Spleen (tissue), 7 donors: Measurements from ENCODE around the gene SAE1.

ENCODE experiments used
- POLR2A ChIP-seq, 3 donors: fragments of 450-650 bp; IDR thresholded peaks; one replicate each; pipeline ENCODE4 v1.5.1; 2017; ENCODE audit warnings: antibody characterized with exemption in 3 of 3, mild to moderate bottlenecking in 1 of 3
- TF ChIP-seq, protein P1 (sequence below), 11 experiments: fragments of 200-600 bp in 7 of 11; fragments of 450-650 bp in 4 of 11; sonication (generic) in 4 of 11; IDR thresholded peaks in 8 of 11; conservative IDR thresholded peaks in 3 of 11; 1 replicate in 7 of 11; 2 replicates in 4 of 11; pipeline versions ENCODE4 v1.4.0 to v1.8.0; 2016 to 2021; ENCODE audit warnings: antibody characterized with exemption in 11 of 11, inconsistent platforms in 4 of 11, mild to moderate bottlenecking in 1 of 11
- donor health status: DM: no; HTN: no; CAD: no; lungs with moderate emphysema.
- donor health status: DM: no; HTN: no; CAD: no.
- donor health status: DM: no; HTN: no; CAD: no.

DNA sequence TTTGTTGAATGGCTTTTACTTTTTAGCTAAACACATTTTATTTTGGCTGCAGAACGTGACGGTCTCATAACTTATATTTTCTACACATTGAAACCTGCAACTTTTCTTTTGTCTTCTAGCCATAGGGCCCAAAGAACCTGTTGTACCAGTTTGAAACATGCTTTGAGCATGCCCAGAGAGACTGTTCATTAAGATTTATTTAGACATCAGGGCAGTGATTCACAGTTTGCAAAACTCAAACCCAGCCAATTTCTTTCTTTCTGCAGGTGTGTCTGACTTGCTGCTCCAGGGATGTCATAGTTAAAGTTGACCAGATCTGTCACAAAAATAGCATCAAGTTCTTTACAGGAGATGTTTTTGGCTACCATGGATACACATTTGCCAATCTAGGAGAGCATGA, 22.0 kb downstream of the SAE1 start:
- TF ChIP-seq, protein P1, sequence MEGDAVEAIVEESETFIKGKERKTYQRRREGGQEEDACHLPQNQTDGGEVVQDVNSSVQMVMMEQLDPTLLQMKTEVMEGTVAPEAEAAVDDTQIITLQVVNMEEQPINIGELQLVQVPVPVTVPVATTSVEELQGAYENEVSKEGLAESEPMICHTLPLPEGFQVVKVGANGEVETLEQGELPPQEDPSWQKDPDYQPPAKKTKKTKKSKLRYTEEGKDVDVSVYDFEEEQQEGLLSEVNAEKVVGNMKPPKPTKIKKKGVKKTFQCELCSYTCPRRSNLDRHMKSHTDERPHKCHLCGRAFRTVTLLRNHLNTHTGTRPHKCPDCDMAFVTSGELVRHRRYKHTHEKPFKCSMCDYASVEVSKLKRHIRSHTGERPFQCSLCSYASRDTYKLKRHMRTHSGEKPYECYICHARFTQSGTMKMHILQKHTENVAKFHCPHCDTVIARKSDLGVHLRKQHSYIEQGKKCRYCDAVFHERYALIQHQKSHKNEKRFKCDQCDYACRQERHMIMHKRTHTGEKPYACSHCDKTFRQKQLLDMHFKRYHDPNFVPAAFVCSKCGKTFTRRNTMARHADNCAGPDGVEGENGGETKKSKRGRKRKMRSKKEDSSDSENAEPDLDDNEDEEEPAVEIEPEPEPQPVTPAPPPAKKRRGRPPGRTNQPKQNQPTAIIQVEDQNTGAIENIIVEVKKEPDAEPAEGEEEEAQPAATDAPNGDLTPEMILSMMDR (IDR thresholded peaks at IDR 0.05 in 8 of 11, conservative IDR thresholded peaks at IDR 0.05 in 3 of 11): no peak
- TF ChIP-seq POLR2A (IDR thresholded peaks at IDR 0.05): no peak
